Measurements from ENCODE around the gene STAT5B. TPM values are rescaled to one million over a fixed set of nuclear protein-coding genes. Genes with fewer than 3 reads are reported as not detected.

Gene STAT5B
- total RNA-seq, 2 experiments from 2014 or later: 112 to 116 TPM

- Mint-ChIP-seq H3K27ac (peak within 1 kb of the TSS; percentile 97), H3K4me3 (peak within 1 kb of the TSS; percentile 96), H3K27me3 (no peaks in the 10 kb centered on the region), H3K4me1 (peaks cover 57% of the 10 kb centered on the region), H3K9me3 (ENCODE audit: low read depth) (no peaks in the 10 kb centered on the region), H3K36me3 (peaks cover 16% of the 10 kb centered on the region)
- peak; percentile 91 for DNase-seq
- ATAC-seq: peak; percentile 84
- CTCF ChIA-PET: interaction anchor here (0.5 to 3.5 kb wide), 20 partner anchors 10 to 290 kb away, joined by 3 to 24 read pairs (median 4); partner anchors contain the start of genes PSMC3IP and STAT3
These were observed 12.0 kb upstream of the STAT5B start, which contains the start of gene STAT5A for GRCh38 chr17:42287977-42288802. TSS of gene STAT5A (plus strand) at chr17:42288498. CDS start at chr17:42289412, 914 bp downstream.

- Mint-ChIP-seq H3K36me3 (peaks cover 16% of the 10 kb centered on the region), H3K4me1 (peaks cover 55% of the 10 kb centered on the region), H3K27me3 (no peaks in the 10 kb centered on the region), H3K4me3 (peak overlapping the region; percentile 96), H3K27ac (peak overlapping the region; percentile 97), H3K9me3 (ENCODE audit: low read depth) (no peaks in the 10 kb centered on the region)
- ATAC-seq (peak; percentile 34), DNase-seq (peak; percentile 68)
- CTCF ChIA-PET: interaction anchor here (0.6 to 3.5 kb wide), 14 partner anchors 9 to 118 kb away, joined by 3 to 24 read pairs (median 4); partner anchors contain the start of gene STAT3
These were observed 11.2 kb upstream of the STAT5B start for GRCh38 chr17:42287305-42287976.

- Mint-ChIP-seq H3K4me1 (peaks cover 51% of the 10 kb centered on the region), H3K27me3 (no peaks in the 10 kb centered on the region), H3K4me3 (peak overlapping the region; percentile 96), H3K9me3 (ENCODE audit: low read depth) (no peaks in the 10 kb centered on the region), H3K36me3 (peaks cover 12% of the 10 kb centered on the region), H3K27ac (peak overlapping the region; percentile 97)
- DNase-seq (no peak), ATAC-seq (no peak)
- CTCF ChIA-PET: interaction anchor here (0.6 to 3.5 kb wide), 8 partner anchors 8 to 119 kb away, joined by 3 to 18 read pairs (median 4); no protein-coding TSS in a partner anchor
These were observed 10.4 kb upstream of the STAT5B start for GRCh38 chr17:42286411-42287221.

- CTCF ChIA-PET: interaction anchor here (0.7 to 2.7 kb wide), 5 partner anchors 34 to 1132 kb away, joined by 3 to 18 read pairs (median 5); no protein-coding TSS in a partner anchor
- DNase-seq (no peak), ATAC-seq (no peak)
- no peaks in the 10 kb centered on the region for H3K27me3 Mint-ChIP-seq
- no peak overlapping the region for H3K4me3 Mint-ChIP-seq
- H3K9me3 Mint-ChIP-seq (ENCODE audit: low read depth): no peaks in the 10 kb centered on the region
- H3K27ac Mint-ChIP-seq: peak overlapping the region; percentile 63
- H3K36me3 Mint-ChIP-seq: peaks cover 5% of the 10 kb centered on the region
- peaks cover 43% of the 10 kb centered on the region for H3K4me1 Mint-ChIP-seq
These were observed 9.3 kb upstream of the STAT5B start for GRCh38 chr17:42285346-42286050.

GRCh38 chr17:42284566-42284965, 8.4 kb upstream of the STAT5B start:
- CTCF ChIA-PET: interaction anchor here (1.7 kb wide), 1 partner anchor 121 kb away, joined by 5 read pairs; no protein-coding TSS in a partner anchor
- no peak for DNase-seq
- Mint-ChIP-seq H3K36me3 (no peaks in the 10 kb centered on the region), H3K9me3 (ENCODE audit: low read depth) (no peaks in the 10 kb centered on the region), H3K27me3 (no peaks in the 10 kb centered on the region), H3K27ac (no peak overlapping the region), H3K4me3 (no peak overlapping the region), H3K4me1 (peaks cover 33% of the 10 kb centered on the region)
- ATAC-seq: no peak

GRCh38 chr17:42284024-42284369, 7.8 kb upstream of the STAT5B start:
- CTCF ChIA-PET: interaction anchor here (1.7 kb wide), 1 partner anchor 122 kb away, joined by 5 read pairs; no protein-coding TSS in a partner anchor
- Mint-ChIP-seq H3K4me3 (no peak overlapping the region), H3K36me3 (no peaks in the 10 kb centered on the region), H3K4me1 (peaks cover 28% of the 10 kb centered on the region), H3K9me3 (ENCODE audit: low read depth) (no peaks in the 10 kb centered on the region), H3K27me3 (no peaks in the 10 kb centered on the region), H3K27ac (no peak overlapping the region)
- DNase-seq (no peak), ATAC-seq (no peak)

GRCh38 chr17:42283241-42284023, 7.2 kb upstream of the STAT5B start:
- Mint-ChIP-seq H3K36me3 (no peaks in the 10 kb centered on the region), H3K4me1 (peaks cover 27% of the 10 kb centered on the region), H3K27me3 (no peaks in the 10 kb centered on the region), H3K27ac (no peak overlapping the region), H3K4me3 (no peak overlapping the region), H3K9me3 (ENCODE audit: low read depth) (no peaks in the 10 kb centered on the region)
- CTCF ChIA-PET: interaction anchor here (1.5 to 1.7 kb wide), 2 partner anchors 19 to 123 kb away, joined by 4 to 5 read pairs; no protein-coding TSS in a partner anchor
- ATAC-seq: no peak
- DNase-seq: peak; percentile 32

GRCh38 chr17:42282478-42283080, 6.4 kb upstream of the STAT5B start:
- H3K4me3 Mint-ChIP-seq: no peak overlapping the region
- H3K4me1 Mint-ChIP-seq: peaks cover 29% of the 10 kb centered on the region
- CTCF ChIA-PET: interaction anchor here (1.5 kb wide), 1 partner anchor 20 kb away, joined by 4 read pairs; no protein-coding TSS in a partner anchor
- no peak overlapping the region for H3K27ac Mint-ChIP-seq
- no peaks in the 10 kb centered on the region for H3K27me3 Mint-ChIP-seq
- H3K9me3 Mint-ChIP-seq (ENCODE audit: low read depth): no peaks in the 10 kb centered on the region
- ATAC-seq (no peak), DNase-seq (peak; percentile 39)
- no peaks in the 10 kb centered on the region for H3K36me3 Mint-ChIP-seq

GRCh38 chr17:42281571-42282096, 5.4 kb upstream of the STAT5B start:
- H3K4me1 Mint-ChIP-seq: peaks cover 29% of the 10 kb centered on the region
- no peak overlapping the region for H3K4me3 Mint-ChIP-seq
- H3K9me3 Mint-ChIP-seq (ENCODE audit: low read depth): no peaks in the 10 kb centered on the region
- no peak overlapping the region for H3K27ac Mint-ChIP-seq
- DNase-seq: peak; percentile 36
- H3K27me3 Mint-ChIP-seq: no peaks in the 10 kb centered on the region
- ATAC-seq: no peak
- no peaks in the 10 kb centered on the region for H3K36me3 Mint-ChIP-seq
- CTCF ChIA-PET: interaction anchor here (0.7 to 1.5 kb wide), 2 partner anchors 21 to 703 kb away, joined by 3 to 4 read pairs; no protein-coding TSS in a partner anchor

GRCh38 chr17:42279776-42280630, 3.8 kb upstream of the STAT5B start:
- peak; percentile 37 for DNase-seq
- Mint-ChIP-seq H3K27ac (no peak overlapping the region), H3K36me3 (peaks cover 4% of the 10 kb centered on the region), H3K4me1 (peaks cover 22% of the 10 kb centered on the region), H3K4me3 (no peak overlapping the region), H3K27me3 (no peaks in the 10 kb centered on the region), H3K9me3 (ENCODE audit: low read depth) (no peaks in the 10 kb centered on the region)
- ATAC-seq: no peak
- CTCF ChIA-PET: interaction anchor here (0.9 to 3.5 kb wide), 2 partner anchors 8 to 58 kb away, joined by 4 to 17 read pairs; partner anchors contain the start of gene STAT5A

Data from activated CD8-positive, alpha-beta memory T cell treated with anti-CD3 and anti-CD28 coated beads, Interleukin-2, amount 10 ng/mL, durations not matched to agents 7 days and 5 days (primary cell).